ENCODE data around the gene SCTR.

GRCh38 chr2:119425620-119426395 lies 98.5 kb downstream of the SCTR start:
- TF ChIP-seq MAX (CRISPR knock-in tag; IDR thresholded peaks at IDR 0.05), result no peak
- TF ChIP-seq ATF6 (CRISPR knock-in tag; IDR thresholded peaks at IDR 0.05), result no peak
- TF ChIP-seq SP1 (CRISPR knock-in tag; conservative IDR thresholded peaks at IDR 0.05), result no peak
- TF ChIP-seq CTCF (IDR thresholded peaks at IDR 0.05), result no peak
- no peak for TF ChIP-seq NFYB (CRISPR knock-in tag; conservative IDR thresholded peaks at IDR 0.05; ENCODE audit: low read depth)
- no peak for TF ChIP-seq ELF4 (CRISPR knock-in tag; IDR thresholded peaks at IDR 0.05; ENCODE audit: low read depth)
- TF ChIP-seq E2F4 (CRISPR knock-in tag; IDR thresholded peaks at IDR 0.05; ENCODE audit: borderline replicate concordance, low read depth), result no peak
- no peak for TF ChIP-seq FOXP1 (CRISPR knock-in tag; IDR thresholded peaks at IDR 0.05; ENCODE audit: borderline replicate concordance)
- no peak for TF ChIP-seq EMX1 (CRISPR knock-in tag; IDR thresholded peaks at IDR 0.05)
- TF ChIP-seq SMAD3 (CRISPR knock-in tag; IDR thresholded peaks at IDR 0.05; ENCODE audit: borderline replicate concordance), result no peak
- no peak for TF ChIP-seq ESRRA (CRISPR knock-in tag; IDR thresholded peaks at IDR 0.05; ENCODE audit: borderline replicate concordance)
